Large intestine (tissue), 3 donors: Measurements from ENCODE around the gene ATP11A. TPM values are rescaled to one million over a fixed set of nuclear protein-coding genes. Genes with fewer than 3 reads are reported as not detected.

Experiments used
- DNase-seq, 2 donors: peaks; one replicate each; pipeline versions ENCODE4 v3.0.0 to v3.0.0-alpha.2; 2013
- H3K27ac ChIP-seq: one replicate; pipeline ENCODE4 v1.5.1; 2013; ENCODE audit warnings: low read length
- H3K27me3 ChIP-seq: 2 replicates; pipeline ENCODE4 v1.6.1; 2013; ENCODE audit warnings: low read length; ENCODE audit not compliant: control insufficient read depth, insufficient read depth
- H3K36me3 ChIP-seq: 2 replicates; pipeline ENCODE4 v1.6.1; 2013; ENCODE audit warnings: low read length; ENCODE audit not compliant: control insufficient read depth, insufficient read depth
- H3K4me1 ChIP-seq: one replicate; pipeline ENCODE4 v1.6.1; 2013; ENCODE audit warnings: low read length; ENCODE audit not compliant: control insufficient read depth, insufficient read depth
- H3K4me3 ChIP-seq: one replicate; pipeline ENCODE4 v1.5.1; 2013; ENCODE audit warnings: low read length
- H3K9me3 ChIP-seq: one replicate; pipeline ENCODE4 v1.6.1; 2013; ENCODE audit warnings: mild to moderate bottlenecking, low read depth, low read length, moderate library complexity; ENCODE audit not compliant: control insufficient read depth
- WGBS: methylation state at CpG from one replicate; pipeline ENCODE4 v1.1.5; 2013; ENCODE audit warnings: low lambda C conversion rate; ENCODE audit not compliant: insufficient coverage; 5-methylcytosine and 5-hydroxymethylcytosine counted together
- polyA plus RNA-seq: library from polyadenylated mRNA; unstranded; fragments of 120-200 nt; gene quantifications from one replicate; pipeline ENCODE4 v1.2.1, GENCODE V29; 2013

The ATP11A gene
- polyA plus RNA-seq, 1 donor, result 95.6 TPM

DNA sequence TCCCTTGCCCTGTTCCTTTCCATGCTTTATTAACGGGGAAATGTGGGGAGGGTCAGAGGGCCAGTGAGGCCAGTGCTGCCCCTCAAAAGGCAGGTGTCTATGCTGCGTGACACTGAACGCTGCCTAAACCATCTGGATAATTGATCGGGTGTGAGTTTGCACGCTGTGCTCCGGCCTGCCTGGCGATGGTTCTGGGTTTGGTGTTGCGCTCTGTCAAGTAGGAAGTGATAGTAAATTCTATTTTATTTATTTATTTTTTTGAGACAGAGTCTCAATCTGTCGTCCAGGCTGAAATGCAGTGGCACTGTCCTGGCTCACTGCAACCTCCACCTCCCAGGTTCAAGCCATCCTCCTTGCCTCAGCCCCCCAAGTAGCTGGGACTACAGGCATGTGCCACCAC is 86.5 kb downstream of the ATP11A start:
- Histone ChIP-seq H3K4me3 (no peak overlapping the region), H3K27me3 (no peaks in the 10 kb centered on the region), H3K36me3 (peaks cover 13% of the 10 kb centered on the region), H3K9me3 (no peaks in the 10 kb centered on the region), H3K27ac (no peak overlapping the region), H3K4me1 (peaks cover 8% of the 10 kb centered on the region)
- no peak for DNase-seq
- no CpG with 5 or more reads among the region's 9 CpGs for WGBS

DNA sequence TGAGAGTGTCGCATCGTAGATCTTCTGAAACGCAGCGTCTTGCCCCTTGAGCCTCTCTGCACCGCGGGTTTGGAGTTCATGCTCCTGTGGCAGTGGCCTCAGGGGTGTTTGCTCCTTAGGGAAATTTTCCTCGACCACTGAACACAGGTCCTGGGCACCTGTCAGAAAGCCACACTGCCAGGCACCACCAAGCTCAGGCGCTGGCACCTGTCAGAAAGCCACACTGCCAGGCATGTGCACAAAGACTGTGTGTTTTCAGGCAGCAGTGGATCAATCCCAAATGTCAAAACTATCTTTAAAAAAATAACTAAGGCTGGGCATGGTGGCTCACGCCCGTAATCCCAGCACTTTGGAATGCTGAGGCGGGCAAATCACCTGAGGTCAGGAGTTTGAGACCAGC is 87.1 kb downstream of the ATP11A start:
- H3K27me3 ChIP-seq, result no peaks in the 10 kb centered on the region
- H3K4me1 ChIP-seq, result peaks cover 2% of the 10 kb centered on the region
- no CpG with 5 or more reads among the region's 11 CpGs for WGBS
- H3K36me3 ChIP-seq, result peaks cover 13% of the 10 kb centered on the region
- H3K27ac ChIP-seq, result no peak overlapping the region
- no peaks in the 10 kb centered on the region for H3K9me3 ChIP-seq
- no peak overlapping the region for H3K4me3 ChIP-seq
- no peak for DNase-seq

DNA sequence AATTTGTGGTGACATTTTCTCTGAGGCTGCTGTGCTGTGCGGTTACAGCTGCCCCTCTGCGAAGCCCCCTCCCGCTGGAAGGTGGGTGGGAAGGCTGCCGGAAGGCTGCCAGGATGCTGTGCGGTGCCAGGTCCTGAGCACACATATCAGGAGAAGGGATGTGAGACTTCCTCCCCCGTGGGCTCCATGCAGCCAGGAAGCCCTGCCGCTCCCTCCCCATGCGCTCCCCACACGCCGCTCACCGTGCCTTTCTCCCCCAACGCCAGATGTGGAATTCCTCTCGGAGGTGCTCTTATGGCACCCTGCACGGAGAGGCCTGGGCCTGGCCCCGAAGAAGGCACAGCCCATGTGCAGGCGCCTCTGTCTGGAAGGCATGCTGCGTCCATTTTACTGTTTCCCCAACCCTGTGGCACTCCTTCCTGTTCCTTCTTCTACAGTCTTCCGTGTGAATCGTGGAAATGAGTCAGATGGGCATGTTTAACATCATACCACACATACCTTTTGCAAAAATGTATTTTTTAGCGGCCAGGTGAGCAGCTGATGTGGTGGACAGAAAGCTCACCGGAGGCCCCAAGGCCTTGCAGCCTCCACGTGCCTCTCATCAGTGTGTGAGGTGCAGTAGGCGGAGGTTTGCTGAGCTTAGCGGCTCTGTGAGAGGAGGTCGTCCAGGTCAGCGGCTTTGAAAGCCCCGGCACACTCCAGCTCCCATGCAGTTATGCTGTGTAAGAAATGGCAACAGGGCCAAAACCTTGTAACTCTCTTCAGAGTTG is 88.0 kb downstream of the ATP11A start:
- no peak overlapping the region for H3K27ac ChIP-seq
- no peaks in the 10 kb centered on the region for H3K4me1 ChIP-seq
- no peak for DNase-seq
- no CpG with 5 or more reads among the region's 27 CpGs for WGBS
- H3K36me3 ChIP-seq, result peaks cover 13% of the 10 kb centered on the region
- H3K4me3 ChIP-seq, result no peak overlapping the region
- H3K27me3 ChIP-seq, result no peaks in the 10 kb centered on the region
- H3K9me3 ChIP-seq, result no peaks in the 10 kb centered on the region

- Histone ChIP-seq H3K4me3 (no peak overlapping the region), H3K36me3 (peaks cover 14% of the 10 kb centered on the region), H3K4me1 (peaks cover 4% of the 10 kb centered on the region), H3K27ac (no peak overlapping the region), H3K27me3 (no peaks in the 10 kb centered on the region), H3K9me3 (peaks cover under 1% of the 10 kb centered on the region)
- WGBS, result no CpG with 5 or more reads among the region's 23 CpGs
- no peak for DNase-seq
Measured at GRCh38 chr13:112779856-112780604, 90.2 kb downstream of the ATP11A start.

- Histone ChIP-seq H3K4me3 (no peak overlapping the region), H3K27ac (no peak overlapping the region), H3K4me1 (peaks cover 4% of the 10 kb centered on the region), H3K27me3 (no peaks in the 10 kb centered on the region), H3K9me3 (peaks cover 5% of the 10 kb centered on the region), H3K36me3 (peaks cover 18% of the 10 kb centered on the region)
- no peak for DNase-seq
- WGBS, result no CpG with 5 or more reads among the region's 18 CpGs
Measured at GRCh38 chr13:112781287-112781686, 91.4 kb downstream of the ATP11A start.

GRCh38 chr13:112781881-112782361 is 92.1 kb downstream of the ATP11A start:
- peaks cover 21% of the 10 kb centered on the region for H3K36me3 ChIP-seq
- H3K4me3 ChIP-seq, result no peak overlapping the region
- H3K27me3 ChIP-seq, result no peaks in the 10 kb centered on the region
- no peak overlapping the region for H3K27ac ChIP-seq
- 81% methylated on average over 4 of the region's 19 CpGs for WGBS
- peaks cover 5% of the 10 kb centered on the region for H3K9me3 ChIP-seq
- DNase-seq, result no peak
- H3K4me1 ChIP-seq, result peaks cover 4% of the 10 kb centered on the region

- H3K36me3 ChIP-seq, result peaks cover 20% of the 10 kb centered on the region
- no peak overlapping the region for H3K4me3 ChIP-seq
- H3K9me3 ChIP-seq, result peaks cover 5% of the 10 kb centered on the region
- DNase-seq, result no peak
- no peaks in the 10 kb centered on the region for H3K27me3 ChIP-seq
- peaks cover 4% of the 10 kb centered on the region for H3K4me1 ChIP-seq
- 80% methylated on average over 1 of the region's 15 CpGs for WGBS
- H3K27ac ChIP-seq, result peak overlapping the region; percentile 23
Measured at GRCh38 chr13:112782429-112783010, 92.7 kb downstream of the ATP11A start.

DNA sequence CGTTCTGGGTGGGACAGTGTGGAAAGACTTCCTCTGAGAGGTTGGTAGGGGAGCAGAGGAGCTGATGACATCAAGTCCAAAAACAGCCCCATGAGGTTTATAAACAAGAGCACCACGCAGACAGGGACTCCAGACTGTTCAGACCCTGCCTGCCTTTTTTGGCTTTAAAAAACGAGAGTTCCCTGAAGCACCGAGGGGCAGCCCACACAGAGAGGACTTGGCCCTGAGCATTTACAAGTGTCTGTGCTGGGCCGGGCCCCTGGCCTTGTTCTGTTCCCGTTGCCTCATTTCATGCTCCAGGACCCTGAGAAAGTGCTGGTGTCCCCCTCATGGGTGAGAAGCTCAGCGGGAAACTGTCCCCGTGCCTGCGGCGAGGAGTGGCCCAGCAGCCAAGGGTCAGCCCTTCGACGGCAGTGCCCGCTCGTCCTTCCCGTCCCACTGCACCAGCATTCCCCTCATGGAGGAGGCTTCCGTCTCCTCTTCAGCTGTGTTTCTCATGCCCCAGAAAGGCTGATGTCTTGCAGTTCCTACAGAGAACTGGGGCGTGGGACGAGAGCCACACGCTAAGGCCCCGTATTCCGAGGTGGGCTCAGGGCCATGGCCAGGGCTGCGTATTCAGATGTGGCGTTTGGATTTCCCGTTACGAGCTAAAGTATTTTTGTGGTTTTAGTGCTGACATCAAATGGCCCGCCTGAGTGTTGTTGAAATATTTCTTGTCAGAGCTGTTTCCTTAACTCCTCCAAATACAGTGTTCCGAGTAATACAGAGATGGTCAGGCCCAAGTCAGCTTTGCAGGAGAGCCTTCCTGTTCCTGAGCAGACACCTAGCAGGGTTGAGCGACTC is 93.5 kb downstream of the ATP11A start:
- DNase-seq, result no peak
- Histone ChIP-seq H3K4me3 (no peak overlapping the region), H3K4me1 (peaks cover 4% of the 10 kb centered on the region), H3K27me3 (no peaks in the 10 kb centered on the region), H3K27ac (peak overlapping the region; percentile 58), H3K9me3 (peaks cover 5% of the 10 kb centered on the region), H3K36me3 (peaks cover 18% of the 10 kb centered on the region)
- WGBS, result no CpG with 5 or more reads among the region's 28 CpGs

- DNase-seq, result no peak
- Histone ChIP-seq H3K27me3 (no peaks in the 10 kb centered on the region), H3K4me1 (peaks cover 4% of the 10 kb centered on the region), H3K4me3 (no peak overlapping the region), H3K27ac (peak overlapping the region; percentile 12), H3K36me3 (peaks cover 22% of the 10 kb centered on the region), H3K9me3 (peaks cover 5% of the 10 kb centered on the region)
- WGBS, result no CpG with 5 or more reads among the region's 9 CpGs
Measured at GRCh38 chr13:112783978-112784371, 94.1 kb downstream of the ATP11A start.
